Dedifferentiated amniotic fluid mesenchymal stem cell (primary cell): ENCODE results near the gene WNK1.
"Not testable (repeated sequence)": the region's sequence is repeated elsewhere in the genome, so short reads cannot be mapped to it uniquely, and the experiment has no call there.

Source experiments
- DNase-seq: peaks from one replicate; pipeline ENCODE4 v3.0.0-alpha.2; 2016; ENCODE audit errors: extremely low spot score

The WNK1 gene

GRCh38 chr12:911191-911826 is 158.9 kb downstream of the WNK1 start:
- no peak for DNase-seq

GRCh38 chr12:912466-913235 is 160.3 kb downstream of the WNK1 start:
- DNase-seq = no peak

DNA sequence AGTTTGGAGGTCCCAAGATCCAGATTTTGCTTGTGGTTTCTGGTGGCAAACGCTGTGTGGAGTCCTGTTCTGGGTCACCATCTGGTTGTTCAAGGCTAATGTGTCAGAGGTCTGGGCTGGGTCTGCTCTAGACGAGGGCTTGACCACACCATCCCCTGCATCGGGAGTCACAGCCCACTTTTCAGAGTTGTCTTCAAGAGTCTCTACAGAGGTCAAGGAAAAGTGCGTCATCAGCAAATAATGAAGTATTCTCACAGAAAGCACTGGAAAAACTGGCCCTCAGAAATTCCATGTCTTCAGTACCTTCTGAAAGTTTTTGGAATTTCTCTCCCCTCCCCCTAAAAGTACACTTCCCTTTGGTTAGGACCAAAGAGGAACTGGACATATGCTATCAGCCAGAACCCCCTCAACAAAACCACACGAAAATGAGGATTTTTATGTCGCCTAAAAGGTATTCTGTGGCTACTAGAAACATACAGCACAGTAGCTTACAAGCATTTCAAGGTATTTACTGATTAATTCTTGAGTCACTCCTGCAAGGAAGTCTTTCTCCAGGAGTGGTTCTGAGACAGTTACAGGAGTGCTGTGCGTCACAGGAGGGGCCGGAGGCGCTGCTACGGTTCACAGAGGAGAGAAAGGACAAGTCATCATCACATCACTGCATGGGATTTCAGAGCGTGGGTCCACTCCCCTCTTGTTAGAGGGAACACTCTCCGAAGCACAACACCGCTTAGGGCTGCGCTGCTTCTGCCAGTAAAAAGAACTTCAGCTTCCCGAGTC is 161.7 kb downstream of the WNK1 start:
- no peak for DNase-seq

DNA sequence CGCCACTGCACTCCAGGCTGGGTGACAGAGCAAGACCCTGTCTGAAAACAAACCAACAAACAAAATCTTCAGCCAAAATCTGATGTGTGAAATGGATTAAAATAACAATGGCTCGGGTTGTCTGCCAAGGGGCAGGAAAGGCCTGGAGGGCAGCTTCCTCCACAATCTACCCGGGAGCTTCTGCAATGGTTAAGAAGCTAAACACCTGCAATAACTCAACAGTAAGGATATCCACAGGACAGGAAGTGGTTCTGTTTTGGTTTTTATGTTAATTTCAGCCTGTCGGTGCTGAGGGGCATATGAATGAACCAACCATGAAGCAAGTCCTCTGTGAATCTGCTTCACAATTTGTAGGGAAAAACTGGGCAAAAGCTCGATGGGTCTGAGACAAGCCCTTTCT is 162.7 kb downstream of the WNK1 start:
- DNase-seq = no peak

DNA sequence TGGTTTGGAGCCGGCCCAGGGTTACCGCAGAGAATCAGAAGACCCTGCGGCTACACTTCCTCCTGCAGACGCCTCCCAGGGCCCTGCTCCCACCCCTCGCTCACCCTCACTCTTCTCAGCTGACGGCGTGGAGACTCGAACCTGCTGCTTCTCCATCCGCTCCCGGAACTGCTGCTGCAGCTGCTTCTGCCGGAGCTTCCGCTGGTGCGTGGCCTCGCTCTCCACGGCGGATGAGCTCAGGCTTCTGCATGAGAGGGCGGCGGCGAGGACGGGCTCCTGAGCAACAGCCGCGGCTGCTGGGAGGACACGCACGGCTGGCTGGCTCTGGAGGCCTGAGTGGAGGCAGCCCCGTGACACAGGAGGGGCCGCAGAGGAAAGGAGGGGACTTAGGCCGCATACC is 163.9 kb downstream of the WNK1 start:
- no peak for DNase-seq

- DNase-seq = no peak
Observed at GRCh38 chr12:916712-917445, 164.5 kb downstream of the WNK1 start.

- DNase-seq = no peak
Observed at GRCh38 chr12:920676-921075, 168.3 kb downstream of the WNK1 start.

- DNase-seq = no peak
Observed at GRCh38 chr12:922285-922684, 169.9 kb downstream of the WNK1 start.

- DNase-seq = no peak
Observed at GRCh38 chr12:926641-927040, 174.3 kb downstream of the WNK1 start.

- no peak for DNase-seq
Observed at GRCh38 chr12:931060-931459, 178.7 kb downstream of the WNK1 start.

DNA sequence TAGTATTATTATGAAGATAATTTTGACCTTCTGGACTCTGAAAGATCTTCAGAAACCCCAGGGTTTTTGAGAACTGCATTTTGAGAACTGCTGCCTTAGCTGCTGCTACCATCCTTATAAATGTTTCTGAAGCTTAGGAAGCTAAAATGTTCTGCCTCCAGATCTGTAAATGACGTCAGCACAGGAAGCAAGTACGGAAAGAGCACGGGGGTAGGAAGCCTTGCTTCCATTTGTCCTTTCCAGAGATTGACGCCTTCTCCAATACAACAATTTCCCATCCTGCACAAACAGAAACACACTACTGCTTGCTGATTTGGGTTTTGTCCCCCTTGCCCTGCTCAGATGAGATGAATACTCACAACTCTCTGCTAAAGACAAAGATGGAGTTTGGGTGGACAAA is 179.2 kb downstream of the WNK1 start:
- DNase-seq = no peak

- not testable (repeated sequence) for DNase-seq
Observed at GRCh38 chr12:935891-936290, 183.5 kb downstream of the WNK1 start.

DNA sequence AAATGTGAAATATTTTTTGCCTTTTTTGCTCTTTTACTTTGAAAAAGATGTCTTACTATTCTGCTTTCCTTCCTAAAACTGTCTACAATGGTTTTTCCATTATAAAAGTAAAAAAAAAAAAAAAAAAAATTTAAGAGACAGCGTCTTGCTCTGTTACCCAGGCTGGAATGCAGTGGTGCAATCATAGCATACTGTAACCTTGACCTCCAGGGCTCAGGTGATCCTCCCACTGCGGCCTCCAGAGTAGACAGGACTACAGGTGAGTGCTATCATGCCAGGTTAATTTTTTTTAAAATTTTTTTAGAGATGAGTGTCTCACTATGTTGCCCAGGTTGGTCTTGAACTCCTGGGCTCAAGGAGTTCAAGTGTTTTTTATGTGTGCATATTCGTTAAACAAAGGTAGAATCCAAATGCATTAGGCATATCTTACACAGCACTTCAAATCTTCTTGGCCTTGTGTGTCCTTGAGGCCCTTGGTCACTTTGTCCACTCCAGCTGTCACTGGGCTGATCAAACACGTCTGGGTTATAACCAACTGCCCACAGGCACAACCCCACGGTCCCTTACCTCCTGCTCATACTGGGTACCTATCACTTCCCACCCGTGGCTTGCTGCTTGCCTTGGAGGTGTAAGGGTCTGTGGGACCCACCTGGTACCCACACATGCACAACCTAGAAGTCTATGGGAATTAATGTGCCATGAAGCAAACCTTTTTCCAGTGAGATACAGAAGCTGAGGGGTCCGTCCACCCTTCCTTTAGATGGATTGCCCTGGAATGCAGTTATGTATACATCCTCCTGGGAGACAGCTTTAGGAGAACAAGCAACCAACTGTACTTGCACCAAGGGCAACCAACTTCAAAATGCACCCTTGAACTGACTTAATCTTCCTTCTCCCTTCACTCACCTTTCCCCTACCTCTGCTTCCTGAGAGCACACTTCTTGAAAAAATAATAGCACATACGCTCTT is 184.3 kb downstream of the WNK1 start:
- DNase-seq = no peak

GRCh38 chr12:938810-939209 is 186.4 kb downstream of the WNK1 start:
- DNase-seq = no peak

GRCh38 chr12:943051-943450 is 190.7 kb downstream of the WNK1 start:
- DNase-seq = no peak

DNA sequence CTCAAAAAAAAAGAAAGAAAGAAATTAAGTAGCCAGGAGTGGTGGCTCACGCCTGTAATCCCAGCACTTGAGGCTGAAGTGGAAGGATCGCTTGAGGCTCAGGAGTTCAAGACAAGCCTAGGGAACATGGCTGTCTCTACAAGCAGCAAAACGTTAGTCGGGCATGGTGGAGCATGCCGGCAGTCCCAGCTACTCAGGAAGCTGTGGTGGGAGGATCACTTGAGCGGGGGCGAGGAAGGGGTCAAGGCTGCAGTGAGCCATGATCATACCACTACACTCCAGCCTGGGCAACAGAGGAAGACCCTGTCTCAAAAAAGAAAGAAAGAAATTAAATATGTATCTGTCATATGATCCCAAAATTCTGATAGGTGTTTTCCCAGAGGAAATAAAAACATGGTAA is 191.8 kb downstream of the WNK1 start:
- no peak for DNase-seq

DNA sequence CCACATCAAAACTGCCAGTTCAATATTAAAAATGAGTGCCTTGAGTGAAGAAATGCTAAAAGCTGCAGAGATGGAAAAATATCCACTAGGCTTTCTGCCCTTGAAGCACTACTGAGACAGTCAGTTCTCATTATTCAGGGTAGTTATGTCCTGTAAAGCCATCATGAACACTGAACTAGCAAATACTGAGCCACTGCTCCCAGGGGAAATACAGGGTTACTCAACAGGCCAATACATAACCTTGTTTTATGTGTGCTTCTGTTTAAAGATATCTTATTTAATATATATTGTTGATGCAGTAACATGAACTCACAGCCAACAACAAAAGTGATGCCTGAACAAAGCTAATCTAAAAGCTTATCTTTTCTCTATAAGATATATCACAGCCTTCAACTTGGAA is 193.8 kb downstream of the WNK1 start:
- DNase-seq = no peak

- no peak for DNase-seq
Observed at GRCh38 chr12:946631-947030, 194.3 kb downstream of the WNK1 start.

GRCh38 chr12:948238-948637 is 195.9 kb downstream of the WNK1 start:
- no peak for DNase-seq

- peak; percentile 99 for DNase-seq
Observed at GRCh38 chr12:949453-950191, 197.2 kb downstream of the WNK1 start, which contains the start of gene RAD52. Gene RAD52 (minus strand): TSS chr12:949694. CDS start chr12:933058, 16,636 bp downstream.
